HEK293 (cell line): ENCODE results near the gene USP17L15.
"Not testable (repeated sequence)": the region's sequence is repeated elsewhere in the genome, so short reads cannot be mapped to it uniquely, and the experiment has no call there.

Experiments
- CTCF ChIA-PET: fragments of 350-600 bp; formaldehyde crosslinking; extraction: SDS; loops from one replicate; lab custom pipeline; 2021; ENCODE audit warnings: antibody characterized with exemption; lab: Yijun Ruan, JAX
- POLR2A ChIA-PET: fragments of 300-600 bp; formaldehyde crosslinking; extraction: SDS; loops from one replicate; lab custom pipeline; 2020; ENCODE audit warnings: antibody characterized with exemption, inconsistent platforms; lab: Yijun Ruan, JAX
- H3K27ac ChIP-seq: fragments of 200-500 bp; sonication (Bioruptor generic); 2 replicates; pipeline ENCODE4 v1.5.1; 2014; ENCODE audit warnings: low read depth, low read length, control low read depth, inconsistent platforms; ENCODE audit errors: extremely low read depth
- H3K36me3 ChIP-seq, 2 experiments: fragments of 200-500 bp in 1 of 2; sonication (Bioruptor generic) in 1 of 2; 1 replicate in 1 of 2; 2 replicates in 1 of 2; pipeline ENCODE4 v1.5.1; 2014 to 2017; ENCODE audit warnings: inconsistent platforms in 2 of 2, low read length in 2 of 2; ENCODE audit not compliant: control insufficient read depth in 2 of 2, insufficient read depth in 1 of 2
- H3K4me1 ChIP-seq: fragments of 200-500 bp; sonication (Bioruptor generic); 2 replicates; pipeline ENCODE4 v1.5.1; 2014; ENCODE audit warnings: mild to moderate bottlenecking, low read length, inconsistent platforms; ENCODE audit not compliant: control insufficient read depth, insufficient read depth
- H3K4me3 ChIP-seq: 2 replicates; pipeline ENCODE4 v1.5.1; 2011; ENCODE audit warnings: low read depth, mild to moderate bottlenecking, control low read depth, low read length, moderate library complexity
- H3K9me3 ChIP-seq: fragments of 200-500 bp; sonication (Bioruptor generic); 2 replicates; pipeline ENCODE4 v1.5.1; 2014; ENCODE audit warnings: low read depth, low read length, inconsistent platforms; ENCODE audit not compliant: control insufficient read depth, insufficient read depth

Gene USP17L15

GRCh38 chr4:9253078-9253477 is 18.9 kb downstream of the USP17L15 start, which contains the start of gene USP17L19:
TSS of gene USP17L19 (plus strand) at chr4:9253378. CDS start at chr4:9253378, 0 bp downstream.
- H3K27ac ChIP-seq, H3K9me3 ChIP-seq, H3K4me3 ChIP-seq, CTCF ChIA-PET, POLR2A ChIA-PET, H3K36me3 ChIP-seq, H3K4me1 ChIP-seq: not testable (repeated sequence)

DNA sequence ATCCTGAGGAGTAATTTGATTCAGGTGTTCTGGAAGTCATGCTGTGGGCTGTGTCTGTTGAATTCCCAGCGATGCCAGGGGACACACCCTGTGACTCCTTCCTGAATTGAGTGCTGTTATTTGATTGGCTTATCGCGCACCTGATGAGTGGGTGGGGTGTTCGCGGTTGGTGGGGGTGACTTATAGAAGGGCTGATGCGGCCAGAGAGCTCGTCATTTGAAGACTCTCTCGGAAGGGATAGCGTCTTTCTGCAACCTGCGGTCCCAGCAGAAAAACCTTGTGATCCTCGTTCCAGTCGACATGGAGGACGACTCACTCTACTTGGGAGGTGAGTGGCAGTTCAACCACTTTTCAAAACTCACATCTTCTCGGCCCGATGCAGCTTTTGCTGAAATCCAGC is 23.6 kb downstream of the USP17L15 start, which contains the start of gene USP17L20:
TSS of gene USP17L20 (plus strand) at position 301 of the 400 bp plus-strand sequence. CDS start at position 301, 0 bp downstream.
- H3K4me3 ChIP-seq, H3K36me3 ChIP-seq, H3K9me3 ChIP-seq, CTCF ChIA-PET, H3K27ac ChIP-seq, POLR2A ChIA-PET, H3K4me1 ChIP-seq: not testable (repeated sequence)

DNA sequence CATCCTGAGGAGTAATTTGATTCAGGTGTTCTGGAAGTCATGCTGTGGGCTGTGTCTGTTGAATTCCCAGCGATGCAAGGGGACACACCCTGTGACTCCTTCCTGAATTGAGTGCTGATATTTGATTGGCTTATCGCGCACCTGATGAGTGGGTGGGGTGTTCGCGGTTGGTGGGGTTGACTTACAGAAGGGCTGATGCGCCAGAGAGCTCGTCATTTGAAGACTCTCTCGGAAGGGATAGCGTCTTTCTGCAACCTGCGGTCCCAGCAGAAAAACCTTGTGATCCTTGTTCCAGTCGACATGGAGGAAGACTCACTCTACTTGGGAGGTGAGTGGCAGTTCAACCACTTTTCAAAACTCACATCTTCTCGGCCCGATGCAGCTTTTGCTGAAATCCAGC is 28.4 kb downstream of the USP17L15 start, which contains the start of gene USP17L21:
TSS of gene USP17L21 (plus strand) at position 301 of the 400 bp plus-strand sequence. CDS start at position 301, 0 bp downstream.
- POLR2A ChIA-PET: not testable (repeated sequence)

GRCh38 chr4:9267319-9267718 is 33.1 kb downstream of the USP17L15 start, which contains the start of gene USP17L22:
TSS of gene USP17L22 (plus strand) at chr4:9267619. CDS start at chr4:9267619, 0 bp downstream.
- H3K36me3 ChIP-seq, H3K4me3 ChIP-seq, H3K27ac ChIP-seq, POLR2A ChIA-PET, H3K9me3 ChIP-seq, CTCF ChIA-PET, H3K4me1 ChIP-seq: not testable (repeated sequence)

More for the DNA sequence above, 28.4 kb downstream of the USP17L15 start, which contains the start of gene USP17L21:
- H3K4me1 ChIP-seq, H3K9me3 ChIP-seq, CTCF ChIA-PET, H3K4me3 ChIP-seq, H3K36me3 ChIP-seq, H3K27ac ChIP-seq: not testable (repeated sequence)

DNA sequence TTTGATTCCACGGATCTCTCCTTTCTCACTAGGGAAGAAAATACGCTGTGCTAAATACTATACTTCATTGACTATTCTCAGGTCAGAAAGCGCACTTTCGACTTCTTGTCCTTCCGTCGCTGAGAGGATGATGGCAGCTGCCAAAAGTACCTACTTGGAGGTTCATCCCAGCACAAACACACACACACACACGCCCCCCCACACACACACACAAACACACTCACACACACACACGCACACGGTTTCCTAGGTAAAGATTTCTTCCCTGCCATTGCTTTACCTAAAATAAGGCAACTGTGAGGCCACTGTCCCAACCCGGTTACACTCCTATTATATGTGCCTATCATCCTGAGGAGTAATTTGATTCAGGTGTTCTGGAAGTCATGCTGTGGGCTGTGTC is 37.5 kb downstream of the USP17L15 start:
- H3K4me1 ChIP-seq: not testable (repeated sequence)

More for the DNA sequence above, 37.5 kb downstream of the USP17L15 start:
- H3K27ac ChIP-seq, POLR2A ChIA-PET, H3K9me3 ChIP-seq, H3K36me3 ChIP-seq, H3K4me3 ChIP-seq, CTCF ChIA-PET: not testable (repeated sequence)
